ENCODE data around the gene AKAP8L.

AKAP8L gene

DNA sequence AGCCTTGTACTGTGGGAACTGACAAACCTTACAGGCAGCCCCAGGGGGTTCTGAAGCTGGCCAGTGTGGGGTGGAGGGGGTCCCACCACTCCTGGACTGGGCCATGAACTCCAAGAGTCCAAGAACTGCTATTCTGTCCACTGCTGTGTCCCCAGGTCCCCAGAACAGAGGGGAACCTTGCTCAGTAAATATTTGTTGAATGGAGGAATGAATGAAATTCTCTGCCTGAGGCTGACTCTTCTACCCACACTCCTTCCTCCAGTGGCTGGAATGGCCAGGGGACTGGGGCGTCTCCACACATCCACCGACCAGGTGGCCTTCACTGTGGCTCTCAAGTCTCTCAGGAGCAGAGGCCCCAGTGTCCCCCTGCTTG is 19.3 kb upstream of the AKAP8L start:
- DNase-seq (ENCODE audit: low read depth) = no peak
- H3K4me3 ChIP-seq (ENCODE audit: low read length) = no peak overlapping the region
- TF ChIP-seq, protein P1, sequence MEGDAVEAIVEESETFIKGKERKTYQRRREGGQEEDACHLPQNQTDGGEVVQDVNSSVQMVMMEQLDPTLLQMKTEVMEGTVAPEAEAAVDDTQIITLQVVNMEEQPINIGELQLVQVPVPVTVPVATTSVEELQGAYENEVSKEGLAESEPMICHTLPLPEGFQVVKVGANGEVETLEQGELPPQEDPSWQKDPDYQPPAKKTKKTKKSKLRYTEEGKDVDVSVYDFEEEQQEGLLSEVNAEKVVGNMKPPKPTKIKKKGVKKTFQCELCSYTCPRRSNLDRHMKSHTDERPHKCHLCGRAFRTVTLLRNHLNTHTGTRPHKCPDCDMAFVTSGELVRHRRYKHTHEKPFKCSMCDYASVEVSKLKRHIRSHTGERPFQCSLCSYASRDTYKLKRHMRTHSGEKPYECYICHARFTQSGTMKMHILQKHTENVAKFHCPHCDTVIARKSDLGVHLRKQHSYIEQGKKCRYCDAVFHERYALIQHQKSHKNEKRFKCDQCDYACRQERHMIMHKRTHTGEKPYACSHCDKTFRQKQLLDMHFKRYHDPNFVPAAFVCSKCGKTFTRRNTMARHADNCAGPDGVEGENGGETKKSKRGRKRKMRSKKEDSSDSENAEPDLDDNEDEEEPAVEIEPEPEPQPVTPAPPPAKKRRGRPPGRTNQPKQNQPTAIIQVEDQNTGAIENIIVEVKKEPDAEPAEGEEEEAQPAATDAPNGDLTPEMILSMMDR (IDR thresholded peaks at IDR 0.05; ENCODE audit: insufficient read depth, low read depth, low read length, missing control alignments) = no peak

DNA sequence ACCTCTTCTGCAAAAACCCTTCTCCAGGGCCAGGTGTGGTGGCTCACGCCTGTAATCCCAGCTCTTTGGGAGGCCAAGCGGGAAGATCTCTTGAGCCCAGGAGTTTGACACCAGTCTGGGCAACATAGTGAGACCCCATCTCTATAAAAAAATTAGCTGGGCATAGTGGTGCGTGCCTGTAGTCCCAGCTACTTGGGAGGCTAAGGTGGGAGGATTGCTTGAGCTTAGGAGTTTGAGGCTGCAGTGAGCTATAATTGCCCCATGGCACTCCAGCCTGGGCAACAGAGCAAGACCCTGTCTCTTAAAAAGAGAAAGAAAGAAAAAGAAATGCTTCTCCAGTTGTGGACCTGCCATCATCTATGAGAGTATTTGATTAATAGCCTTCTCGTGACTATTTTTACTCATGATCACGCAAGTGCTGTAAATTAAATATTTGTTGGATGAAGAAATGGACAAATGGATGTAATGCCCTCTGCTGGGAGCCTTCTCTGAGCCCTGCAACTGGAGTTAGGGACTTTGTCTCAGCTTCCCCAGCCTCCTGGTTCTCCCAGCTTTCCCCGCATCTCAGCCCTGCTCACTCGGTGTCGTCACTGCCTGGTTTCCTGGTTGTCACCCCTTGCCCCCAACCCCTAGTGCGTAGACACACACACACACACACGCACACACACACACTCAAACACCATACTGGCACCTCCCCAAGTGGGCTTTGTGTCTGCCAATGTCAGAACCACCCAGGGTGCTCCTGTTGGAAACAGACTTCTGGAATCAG is 18.8 kb upstream of the AKAP8L start:
- H3K4me3 ChIP-seq (ENCODE audit: low read length) = no peak overlapping the region
- TF ChIP-seq, protein P1 (IDR thresholded peaks at IDR 0.05; ENCODE audit: insufficient read depth, low read depth, low read length, missing control alignments) = no peak
- DNase-seq (ENCODE audit: low read depth) = no peak

DNA sequence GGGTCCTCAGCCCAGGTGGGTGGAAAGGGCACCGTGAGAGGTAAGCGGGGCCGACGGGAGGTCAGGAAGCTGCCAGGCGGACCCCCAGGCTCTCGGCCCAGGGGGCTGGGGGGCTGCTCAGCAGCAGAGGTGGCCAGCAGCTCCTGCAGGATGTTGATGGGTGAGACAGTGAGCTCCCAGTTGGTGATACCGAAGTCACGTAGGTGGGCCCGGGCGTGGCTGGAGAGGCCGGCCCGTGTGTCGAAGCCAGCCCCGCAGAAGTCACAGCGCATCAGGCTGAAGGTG is 18.0 kb upstream of the AKAP8L start:
- TF ChIP-seq, protein P1 (IDR thresholded peaks at IDR 0.05; ENCODE audit: insufficient read depth, low read depth, low read length, missing control alignments) = no peak
- H3K4me3 ChIP-seq (ENCODE audit: low read length) = no peak overlapping the region
- no peak for DNase-seq (ENCODE audit: low read depth)

DNA sequence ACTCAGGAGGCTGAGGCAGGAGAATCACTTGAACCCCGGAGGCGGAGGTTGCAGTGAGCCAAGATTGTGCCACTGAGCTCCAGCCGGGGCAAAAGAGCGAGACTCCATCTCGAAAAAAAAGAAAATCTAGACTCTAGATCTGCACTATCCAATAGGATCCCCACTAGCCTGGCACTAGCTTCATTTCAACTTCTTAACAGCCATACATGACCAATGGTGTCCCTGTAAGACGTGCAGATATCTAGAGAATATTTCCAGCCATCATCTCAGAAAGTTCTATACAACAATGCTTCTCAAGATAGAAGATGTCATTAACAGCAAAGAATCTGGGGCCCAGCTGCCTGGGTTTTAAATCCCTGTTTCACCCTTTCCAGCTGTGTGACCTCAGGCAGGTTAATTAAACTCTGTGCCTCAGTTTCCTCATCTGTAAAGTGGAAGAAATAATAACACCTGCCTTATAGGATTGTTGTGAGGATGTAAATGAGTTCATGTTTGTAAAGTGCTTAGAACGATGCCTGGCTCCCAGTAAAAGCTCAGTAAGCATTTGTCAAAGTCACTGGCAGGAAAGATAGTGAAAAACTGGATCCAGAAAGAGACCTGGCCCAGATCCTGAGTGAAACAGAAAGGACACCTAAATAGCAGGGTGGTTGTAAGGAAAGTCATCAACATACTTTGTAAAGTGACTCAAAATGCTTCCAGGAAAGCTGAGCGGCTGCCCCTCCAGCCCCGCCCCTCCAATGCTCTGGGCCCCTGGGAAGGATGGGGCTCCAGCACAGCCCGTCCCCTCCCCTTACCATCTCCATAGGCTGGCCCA is 17.4 kb upstream of the AKAP8L start:
- H3K4me3 ChIP-seq (ENCODE audit: low read length) = no peak overlapping the region
- DNase-seq (ENCODE audit: low read depth) = no peak
- TF ChIP-seq, protein P1 (IDR thresholded peaks at IDR 0.05; ENCODE audit: insufficient read depth, low read depth, low read length, missing control alignments) = no peak

DNA sequence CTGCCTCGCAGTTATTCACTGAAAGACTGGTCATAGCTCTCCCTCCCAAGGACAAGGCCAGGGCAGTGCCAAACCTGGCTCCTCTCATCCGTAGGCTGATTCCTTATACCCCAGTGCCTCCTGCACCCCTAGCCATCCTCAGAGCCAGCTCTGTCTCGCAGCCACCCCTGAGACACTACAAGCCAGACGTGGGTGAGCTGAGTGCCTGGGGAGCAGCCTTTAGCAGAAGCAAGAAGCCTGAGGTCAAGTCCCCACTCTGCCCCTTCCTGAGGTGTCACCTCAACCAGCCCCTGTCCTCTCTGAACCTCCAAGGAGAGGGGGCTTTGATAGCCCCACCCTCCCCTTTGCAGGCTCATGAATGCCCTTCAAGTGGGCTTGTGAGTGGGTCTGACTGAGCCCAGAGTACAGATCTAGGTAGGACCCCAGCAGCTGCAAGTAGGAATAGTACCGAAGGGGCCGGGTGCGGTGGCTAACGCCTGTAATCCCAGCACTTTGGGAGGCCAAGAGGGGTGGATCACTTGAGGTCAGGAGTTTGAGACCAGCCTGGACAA is 14.8 kb upstream of the AKAP8L start:
- H3K4me3 ChIP-seq (ENCODE audit: low read length) = peak overlapping the region; percentile 74
- no peak for DNase-seq (ENCODE audit: low read depth)
- TF ChIP-seq, protein P1 (IDR thresholded peaks at IDR 0.05; ENCODE audit: insufficient read depth, low read depth, low read length, missing control alignments) = no peak

DNA sequence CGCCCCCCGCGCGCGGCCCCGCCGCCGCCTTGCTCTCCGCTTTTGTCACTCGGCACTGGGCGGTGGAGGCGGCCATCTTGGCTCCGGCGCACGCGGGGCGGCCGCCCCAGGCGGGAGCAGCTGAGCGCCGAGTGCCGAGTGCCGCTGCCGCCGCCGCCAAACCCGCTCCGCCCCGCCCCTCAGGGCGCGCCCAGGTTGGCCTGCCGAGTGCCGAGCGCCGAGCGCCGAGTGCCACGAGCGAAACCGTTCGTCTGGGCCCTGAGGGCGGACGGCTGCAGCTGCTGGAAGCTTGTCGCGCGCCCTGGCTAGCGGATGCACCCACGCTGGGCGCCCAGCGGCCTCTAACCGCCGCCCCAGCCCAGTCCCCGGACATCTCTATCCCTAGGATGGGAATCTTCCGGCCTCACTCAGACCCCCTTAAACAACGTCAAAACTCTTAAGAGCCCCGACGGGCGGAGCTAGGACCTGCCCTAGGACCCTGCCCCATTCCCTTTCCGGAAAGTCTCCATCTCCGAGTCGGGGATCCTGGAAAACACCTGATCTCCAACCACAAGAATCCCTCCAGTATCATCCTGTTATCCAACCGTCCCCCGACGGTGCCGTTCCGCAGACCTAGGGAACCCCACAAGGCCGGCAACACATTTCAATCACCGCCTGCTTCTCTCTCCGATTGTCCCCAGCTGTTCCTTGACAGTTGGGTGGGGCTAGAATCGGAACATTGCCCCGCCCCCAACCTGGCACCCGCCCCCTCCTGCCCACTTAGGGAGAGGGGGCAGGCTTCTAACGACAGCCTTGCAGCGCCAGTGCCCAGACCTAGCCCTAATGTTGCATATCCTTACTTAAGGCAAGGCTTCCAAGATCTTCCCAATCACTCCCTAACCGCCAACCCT is 14.1 kb upstream of the AKAP8L start:
- peak; percentile 94 for DNase-seq (ENCODE audit: low read depth)
- peak overlapping the region; percentile 74 for H3K4me3 ChIP-seq (ENCODE audit: low read length)
- TF ChIP-seq, protein P1 (IDR thresholded peaks at IDR 0.05; ENCODE audit: insufficient read depth, low read depth, low read length, missing control alignments) = no peak
